ENCODE measurements around the gene ZBTB2. TPM values are rescaled to one million over a fixed set of nuclear protein-coding genes. Genes with fewer than 3 reads are reported as not detected.
A peak's percentile ranks its signal among the peaks of the same experiment; 100 is the strongest.
"Not testable (repeated sequence)": the region's sequence is repeated elsewhere in the genome, so short reads cannot be mapped to it uniquely, and the experiment has no call there.

The ZBTB2 gene
- polyA plus RNA-seq, 1 of the 3 experiments (the other 2 are of a cell fraction): 6.7 TPM

GRCh38 chr6:151317995-151318365 is 73.4 kb downstream of the ZBTB2 start:
- no peak for DNase-seq
- 94% methylated on average over 2 of the region's 3 CpGs for WGBS (ENCODE audit: low lambda C conversion rate)
- H3K27ac ChIP-seq (ENCODE audit: low read depth in 2 of 2, low read length in 1 of 2): peak overlapping the region; percentile 68 to 83
- POLR2A ChIA-PET: no interaction called here
- H3K9ac ChIP-seq: no peak overlapping the region
- peaks cover 0 to 3% of the 10 kb centered on the region in 2 experiments; a peak in 2 of 4 replicates for H3K4me1 ChIP-seq (ENCODE audit: control insufficient read depth in 1 of 2, insufficient read depth in 2 of 2, low read depth in 1 of 2, low read length in 1 of 2)
- peaks cover 20% of the 10 kb centered on the region for H3F3A ChIP-seq (replicated peaks; ENCODE audit: insufficient read depth)
- no peaks in the 10 kb centered on the region for H3K27me3 ChIP-seq (ENCODE audit: insufficient read depth)
- H3K4me3 ChIP-seq (ENCODE audit: low read depth in 2 of 2, low read length in 1 of 2): no peak overlapping the region
- H3K4me2 ChIP-seq: no peak overlapping the region
- no peak overlapping the region for H2AFZ ChIP-seq (ENCODE audit: low read depth)
- TF ChIP-seq TCF12 (IDR thresholded peaks at IDR 0.05) (no peak), TAF1 (IDR thresholded peaks at IDR 0.05; ENCODE audit: borderline replicate concordance, low read depth, low read length) (no peak), EP300 (IDR thresholded peaks at IDR 0.05; ENCODE audit: borderline replicate concordance in 1 of 2, low read depth in 1 of 2, low read length in 1 of 2) (no peak), MAX (IDR thresholded peaks at IDR 0.05; ENCODE audit: low read depth) (no peak), MXI1 (IDR thresholded peaks at IDR 0.05; ENCODE audit: low read depth, low read length) (no peak)
- peaks cover 36% of the 10 kb centered on the region; the same call in 1 of the 2 replicates for H3K79me2 ChIP-seq (ENCODE audit: insufficient read depth)
- no peaks in the 10 kb centered on the region for H4K20me1 ChIP-seq (ENCODE audit: insufficient read depth)
- H3K9me3 ChIP-seq: no peaks in the 10 kb centered on the region
- CTCF ChIA-PET: interaction anchor here (1.3 to 2.6 kb wide), 2 partner anchors 304 to 426 kb away, joined by 6 to 15 read pairs; no protein-coding TSS in a partner anchor
- H3K36me3 ChIP-seq (replicated peaks in 1 of 2; ENCODE audit: control insufficient read depth in 1 of 2, insufficient read depth in 2 of 2, low read length in 1 of 2): peaks cover 0 to 10% of the 10 kb centered on the region in 2 experiments
- no peaks in the 10 kb centered on the region for H3K9me2 ChIP-seq

- H3K4me2 ChIP-seq: peak overlapping the region; percentile 63; the same call in 1 of the 2 replicates
Measured at GRCh38 chr6:151317103-151317994, 74.0 kb downstream of the ZBTB2 start.

GRCh38 chr6:151315661-151316060 is 75.7 kb downstream of the ZBTB2 start:
- H3K27me3 ChIP-seq (ENCODE audit: insufficient read depth); POLR2A ChIA-PET; H3K4me2 ChIP-seq; H3K4me1 ChIP-seq (ENCODE audit: control insufficient read depth in 1 of 2, insufficient read depth in 2 of 2, low read depth in 1 of 2, low read length in 1 of 2); H3K9me3 ChIP-seq; H3K9me2 ChIP-seq; H3K36me3 ChIP-seq (replicated peaks in 1 of 2; ENCODE audit: control insufficient read depth in 1 of 2, insufficient read depth in 2 of 2, low read length in 1 of 2); H3K27ac ChIP-seq (ENCODE audit: low read depth in 2 of 2, low read length in 1 of 2); H3K4me3 ChIP-seq (ENCODE audit: low read depth in 2 of 2, low read length in 1 of 2); DNase-seq; H4K20me1 ChIP-seq (ENCODE audit: insufficient read depth); H2AFZ ChIP-seq (ENCODE audit: low read depth); H3K9ac ChIP-seq; CTCF ChIA-PET: not testable (repeated sequence)
- peaks cover 20% of the 10 kb centered on the region for H3F3A ChIP-seq (replicated peaks; ENCODE audit: insufficient read depth)
- peaks cover 21% of the 10 kb centered on the region; the same call in 1 of the 2 replicates for H3K79me2 ChIP-seq (ENCODE audit: insufficient read depth)
- 97% methylated on average over 3 of the region's 3 CpGs for WGBS (ENCODE audit: low lambda C conversion rate)

More at GRCh38 chr6:151317103-151317994, 74.0 kb downstream of the ZBTB2 start:
- WGBS (ENCODE audit: low lambda C conversion rate): 55% methylated on average over 2 of the region's 2 CpGs
- ChIA-PET CTCF (interaction anchor here (1.3 to 2.6 kb wide), 3 partner anchors 303 to 425 kb away, joined by 3 to 15 read pairs (median 6); no protein-coding TSS in a partner anchor), POLR2A (interaction anchor here (0.6 kb wide), 1 partner anchor 291 kb away, joined by 7 read pairs; no protein-coding TSS in a partner anchor)
- Histone ChIP-seq H3K9ac (no peak overlapping the region), H3K4me3 (ENCODE audit: low read depth in 2 of 2, low read length in 1 of 2) (no peak overlapping the region; a peak in 1 of 4 replicates), H3K79me2 (ENCODE audit: insufficient read depth) (peaks cover 34% of the 10 kb centered on the region; the same call in 1 of the 2 replicates), H3K27me3 (ENCODE audit: insufficient read depth) (no peaks in the 10 kb centered on the region), H3K4me1 (ENCODE audit: control insufficient read depth in 1 of 2, insufficient read depth in 2 of 2, low read depth in 1 of 2, low read length in 1 of 2) (peaks cover 0 to 3% of the 10 kb centered on the region in 2 experiments; a peak in 2 of 4 replicates), H4K20me1 (ENCODE audit: insufficient read depth) (no peaks in the 10 kb centered on the region), H3K27ac (ENCODE audit: low read depth in 2 of 2, low read length in 1 of 2) (peak overlapping the region; percentile 68 to 83), H3F3A (replicated peaks; ENCODE audit: insufficient read depth) (peaks cover 20% of the 10 kb centered on the region), H3K9me2 (no peaks in the 10 kb centered on the region), H2AFZ (ENCODE audit: low read depth) (peak overlapping the region; percentile 56; the same call in 1 of the 2 replicates), H3K36me3 (replicated peaks in 1 of 2; ENCODE audit: control insufficient read depth in 1 of 2, insufficient read depth in 2 of 2, low read length in 1 of 2) (peaks cover 0 to 10% of the 10 kb centered on the region in 2 experiments), H3K9me3 (no peaks in the 10 kb centered on the region)
- TF ChIP-seq FOSL2 (IDR thresholded peaks at IDR 0.05; ENCODE audit: borderline replicate concordance, low read depth) (peak; percentile 37; the same call in 1 of the 2 replicates), USF1 (IDR thresholded peaks at IDR 0.05; ENCODE audit: borderline replicate concordance, low read depth) (no peak), NFIC (IDR thresholded peaks at IDR 0.05; ENCODE audit: borderline replicate concordance) (peak; percentile 12; the same call in 1 of the 2 replicates), TCF12 (IDR thresholded peaks at IDR 0.05) (peak; percentile 20; the same call in 1 of the 2 replicates)
- no peak for DNase-seq

Small RNA genes lying within 50 kb of the gene (small RNA-seq; reads per million reads assigned to genes)
- 0 reads per million in 7 experiments for gene RF00019

Other genes with a start within 250 kb of the ZBTB2 start
- 46.5 and 48.4 TPM in 2 replicates for gene AKAP12, start 151.6 kb downstream of the ZBTB2 start, polyA plus RNA-seq (2012; rRNA removed)
- 14.8 and 17.9 TPM in 2 replicates for gene RMND1, start 60.6 kb upstream of the ZBTB2 start, polyA plus RNA-seq (2012; rRNA removed)
- not detected in 2 replicates for gene CCDC170, start 102.5 kb upstream of the ZBTB2 start, polyA plus RNA-seq (2012; rRNA removed)

Data from SK-N-SH (cell line).